Measurements from ENCODE around the gene EFCAB12.
"Not testable (repeated sequence)": the region's sequence is repeated elsewhere in the genome, so short reads cannot be mapped to it uniquely, and the experiment has no call there.

GRCh38 chr3:129364811-129365210 is 63.6 kb downstream of the EFCAB12 start:
- TF ChIP-seq CTCF, EZH2, EZH2phosphoT487 (IDR thresholded peaks at IDR 0.05): not testable (repeated sequence)

Measured in neural progenitor cell (in vitro differentiated cells).